ENCODE data around the gene TEX14.
"Not testable (repeated sequence)": the region's sequence is repeated elsewhere in the genome, so short reads cannot be mapped to it uniquely, and the experiment has no call there.

Gene TEX14

GRCh38 chr17:58555109-58555508, 136.7 kb downstream of the TEX14 start:
- not testable (repeated sequence) for DNase-seq

GRCh38 chr17:58541249-58541648, 150.6 kb downstream of the TEX14 start:
- peak; percentile 64 for DNase-seq

- DNase-seq = peak; percentile 45
Observed at GRCh38 chr17:58539698-58540097, 152.1 kb downstream of the TEX14 start.

GRCh38 chr17:58538811-58539409, 152.9 kb downstream of the TEX14 start:
- DNase-seq = no peak

GRCh38 chr17:58537266-58537665, 154.6 kb downstream of the TEX14 start:
- no peak for DNase-seq

GRCh38 chr17:58536542-58536941, 155.3 kb downstream of the TEX14 start:
- no peak for DNase-seq

GRCh38 chr17:58535431-58535830, 156.4 kb downstream of the TEX14 start:
- DNase-seq = no peak

- DNase-seq = peak; percentile 42
Observed at GRCh38 chr17:58534901-58535421, 156.9 kb downstream of the TEX14 start.

GRCh38 chr17:58534331-58534730, 157.5 kb downstream of the TEX14 start:
- no peak for DNase-seq

GRCh38 chr17:58533616-58534188, 158.1 kb downstream of the TEX14 start:
- no peak for DNase-seq

- no peak for DNase-seq
Observed at GRCh38 chr17:58532555-58532951, 159.3 kb downstream of the TEX14 start.

- peak; percentile 64 for DNase-seq
Observed at GRCh38 chr17:58531661-58532554, 159.9 kb downstream of the TEX14 start.

GRCh38 chr17:58531122-58531521, 160.7 kb downstream of the TEX14 start:
- DNase-seq = no peak

GRCh38 chr17:58530655-58531054, 161.2 kb downstream of the TEX14 start:
- DNase-seq = no peak

- no peak for DNase-seq
Observed at GRCh38 chr17:58529275-58529674, 162.6 kb downstream of the TEX14 start.

GRCh38 chr17:58528443-58528842, 163.4 kb downstream of the TEX14 start:
- DNase-seq = no peak

GRCh38 chr17:58527949-58528348, 163.9 kb downstream of the TEX14 start:
- DNase-seq = peak; percentile 33

GRCh38 chr17:58527306-58527705, 164.5 kb downstream of the TEX14 start:
- DNase-seq = peak; percentile 43

GRCh38 chr17:58525239-58525638, 166.6 kb downstream of the TEX14 start:
- no peak for DNase-seq

GRCh38 chr17:58521680-58522079, 170.2 kb downstream of the TEX14 start:
- no peak for DNase-seq

- peak; percentile 74 for DNase-seq
Observed at GRCh38 chr17:58520843-58521430, 170.9 kb downstream of the TEX14 start.

- DNase-seq = peak; percentile 100
Observed at GRCh38 chr17:58517928-58518609, 173.8 kb downstream of the TEX14 start.

All from hematopoietic multipotent progenitor cell treated with erythropoietin and hydrocortisone succinate and interleukin-3 and kit ligand, for 6 days (in vitro differentiated cells).